Esophagus squamous epithelium (tissue), 4 donors: Measurements from ENCODE around the gene FAM53B.

Experiments used
- POLR2A ChIP-seq, 4 donors: fragments of 450-650 bp; IDR thresholded peaks; one replicate each; pipeline ENCODE4 v1.6.1; 2017; ENCODE audit warnings: antibody characterized with exemption in 4 of 4, mild to moderate bottlenecking in 4 of 4, moderate library complexity in 3 of 4
- TF ChIP-seq, protein P1 (sequence below), 6 experiments: fragments of 450-650 bp in 4 of 6; fragments of 200-600 bp in 2 of 6; sonication (generic) in 2 of 6; IDR thresholded peaks; one replicate each; pipeline ENCODE4 v1.5.1; 2016 to 2019; ENCODE audit warnings: antibody characterized with exemption in 6 of 6, mild to moderate bottlenecking in 4 of 6, moderate library complexity in 4 of 6

DNA sequence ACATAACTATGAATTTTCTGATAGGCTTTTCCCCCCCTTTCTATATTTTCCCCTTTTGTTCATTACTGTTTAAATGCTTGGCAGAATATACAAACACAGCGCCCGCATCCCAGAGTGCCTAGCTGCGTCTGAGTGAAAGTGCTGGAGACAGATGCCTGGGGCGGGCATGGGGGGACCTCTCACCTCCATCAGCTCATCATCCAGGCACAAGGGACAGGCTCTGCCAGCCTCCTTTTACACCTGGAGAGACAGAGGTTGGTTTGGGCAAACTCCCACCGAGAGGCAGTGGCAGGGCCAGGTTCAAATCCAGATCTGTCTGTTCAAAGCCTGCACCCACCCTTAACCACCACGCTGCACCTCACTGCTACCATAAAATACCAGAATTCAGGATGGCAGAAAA lies 104.5 kb downstream of the FAM53B start:
- TF ChIP-seq, protein P1, sequence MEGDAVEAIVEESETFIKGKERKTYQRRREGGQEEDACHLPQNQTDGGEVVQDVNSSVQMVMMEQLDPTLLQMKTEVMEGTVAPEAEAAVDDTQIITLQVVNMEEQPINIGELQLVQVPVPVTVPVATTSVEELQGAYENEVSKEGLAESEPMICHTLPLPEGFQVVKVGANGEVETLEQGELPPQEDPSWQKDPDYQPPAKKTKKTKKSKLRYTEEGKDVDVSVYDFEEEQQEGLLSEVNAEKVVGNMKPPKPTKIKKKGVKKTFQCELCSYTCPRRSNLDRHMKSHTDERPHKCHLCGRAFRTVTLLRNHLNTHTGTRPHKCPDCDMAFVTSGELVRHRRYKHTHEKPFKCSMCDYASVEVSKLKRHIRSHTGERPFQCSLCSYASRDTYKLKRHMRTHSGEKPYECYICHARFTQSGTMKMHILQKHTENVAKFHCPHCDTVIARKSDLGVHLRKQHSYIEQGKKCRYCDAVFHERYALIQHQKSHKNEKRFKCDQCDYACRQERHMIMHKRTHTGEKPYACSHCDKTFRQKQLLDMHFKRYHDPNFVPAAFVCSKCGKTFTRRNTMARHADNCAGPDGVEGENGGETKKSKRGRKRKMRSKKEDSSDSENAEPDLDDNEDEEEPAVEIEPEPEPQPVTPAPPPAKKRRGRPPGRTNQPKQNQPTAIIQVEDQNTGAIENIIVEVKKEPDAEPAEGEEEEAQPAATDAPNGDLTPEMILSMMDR (IDR thresholded peaks at IDR 0.05) = no peak
- TF ChIP-seq POLR2A (IDR thresholded peaks at IDR 0.05) = no peak
